Measurements from ENCODE around the gene TAT. TPM values are rescaled to one million over a fixed set of nuclear protein-coding genes. Genes with fewer than 3 reads are reported as not detected.

The TAT gene
- total and polyA plus RNA-seq, 4 donors = 10.6 to 540 (median 433) TPM

- TF ChIP-seq FOXA1 (IDR thresholded peaks at IDR 0.05) (no peak), SP1 (IDR thresholded peaks at IDR 0.05) (peak; percentile 79), FOXA2 (IDR thresholded peaks at IDR 0.05) (peak; percentile 77)
Observed at GRCh38 chr16:71557954-71558582, 18.8 kb downstream of the TAT start (continued).

GRCh38 chr16:71557299-71557698, 19.6 kb downstream of the TAT start:
- no peak for TF ChIP-seq CTCF (IDR thresholded peaks at IDR 0.05; ENCODE audit: low read depth, low read length, missing input control)
- no peak for TF ChIP-seq ATF3 (IDR thresholded peaks at IDR 0.05)
- TF ChIP-seq HNF4A (conservative IDR thresholded peaks at IDR 0.05) = no peak
- peak in 1 of 2 donors; percentile 10 for TF ChIP-seq RXRA (IDR thresholded peaks at IDR 0.05)
- TF ChIP-seq HNF4G (IDR thresholded peaks at IDR 0.05) = no peak
- TF ChIP-seq FOXA2 (IDR thresholded peaks at IDR 0.05) = no peak
- Histone ChIP-seq H3K9me3 (ENCODE audit: control insufficient read depth in 4 of 4, low read length in 3 of 4) (no peaks in the 10 kb centered on the region), H3K4me1 (ENCODE audit: control insufficient read depth in 4 of 4, insufficient read depth in 4 of 4, low read length in 3 of 4) (peaks cover 0 to 3% (median 0%) of the 10 kb centered on the region in 4 donors), H3K27ac (ENCODE audit: low read depth in 1 of 2, low read length in 2 of 2) (no peak overlapping the region), H3K9ac (ENCODE audit: low read depth in 1 of 2, low read length in 2 of 2) (no peak overlapping the region), H3K27me3 (ENCODE audit: control insufficient read depth in 4 of 4, insufficient read depth in 4 of 4, low read length in 3 of 4) (no peaks in the 10 kb centered on the region), H3K4me3 (ENCODE audit: low read depth in 1 of 3, low read length in 3 of 3) (no peak overlapping the region), H3K36me3 (ENCODE audit: control insufficient read depth in 4 of 4, insufficient read depth in 3 of 4, low read depth in 1 of 4, low read length in 3 of 4) (no peaks in the 10 kb centered on the region)
- WGBS = 59% methylated on average over 3 of the region's 3 CpGs
- no peak for DNase-seq (ENCODE audit: low spot score)

- Histone ChIP-seq H3K27me3 (ENCODE audit: control insufficient read depth in 4 of 4, insufficient read depth in 4 of 4, low read length in 3 of 4) (no peaks in the 10 kb centered on the region), H3K9ac (ENCODE audit: low read depth in 1 of 2, low read length in 2 of 2) (no peak overlapping the region), H3K4me3 (ENCODE audit: low read depth in 1 of 3, low read length in 3 of 3) (no peak overlapping the region), H3K27ac (ENCODE audit: low read depth in 1 of 2, low read length in 2 of 2) (no peak overlapping the region), H3K36me3 (ENCODE audit: control insufficient read depth in 4 of 4, insufficient read depth in 3 of 4, low read depth in 1 of 4, low read length in 3 of 4) (no peaks in the 10 kb centered on the region), H3K9me3 (ENCODE audit: control insufficient read depth in 4 of 4, low read length in 3 of 4) (no peaks in the 10 kb centered on the region), H3K4me1 (ENCODE audit: control insufficient read depth in 4 of 4, insufficient read depth in 4 of 4, low read length in 3 of 4) (peaks cover 0 to 3% (median 0%) of the 10 kb centered on the region in 4 donors)
- WGBS = 75% methylated on average over 1 of the region's 1 CpG
- no peak for DNase-seq (ENCODE audit: low spot score)
- TF ChIP-seq ATF3 (IDR thresholded peaks at IDR 0.05) (no peak), ZBTB33 (IDR thresholded peaks at IDR 0.05) (peak; percentile 58), JUND (IDR thresholded peaks at IDR 0.05) (peak; percentile 26 to 79), EGR1 (IDR thresholded peaks at IDR 0.05; ENCODE audit: low read depth in 2 of 2) (peak in 1 of 2 donors; percentile 67), RXRA (IDR thresholded peaks at IDR 0.05) (peak; percentile 84 to 88), TAF1 (conservative IDR thresholded peaks at IDR 0.05) (no peak), FOXA2 (IDR thresholded peaks at IDR 0.05) (peak; percentile 95), SP1 (IDR thresholded peaks at IDR 0.05) (peak; percentile 69), NR2F2 (IDR thresholded peaks at IDR 0.05) (peak; percentile 34), GABPA (IDR thresholded peaks at IDR 0.05 in 1 of 2, conservative IDR thresholded peaks at IDR 0.05 in 1 of 2) (peak in 1 of 2 donors; percentile 46), CTCF (IDR thresholded peaks at IDR 0.05; ENCODE audit: low read depth, low read length, missing input control) (no peak), HNF4A (conservative IDR thresholded peaks at IDR 0.05) (peak; percentile 62 to 71), YY1 (IDR thresholded peaks at IDR 0.05) (peak; percentile 72), HNF4G (IDR thresholded peaks at IDR 0.05) (peak; percentile 41), RAD21 (IDR thresholded peaks at IDR 0.05) (peak; percentile 18 to 42), MAX (IDR thresholded peaks at IDR 0.05) (peak; percentile 80), REST (IDR thresholded peaks at IDR 0.05) (peak; percentile 39), FOXA1 (IDR thresholded peaks at IDR 0.05) (peak; percentile 91)
Observed at GRCh38 chr16:71555230-71555891, 21.5 kb downstream of the TAT start.

Measured in liver (tissue), 9 donors.